HepG2 (cell line): ENCODE measurements around the gene CCDC116. TPM values are rescaled to one million over a fixed set of nuclear protein-coding genes. Genes with fewer than 3 reads are reported as not detected.
A peak's percentile ranks its signal among the peaks of the same experiment; 100 is the strongest.

Source experiments
- ATAC-seq: fragments of 200-7000 bp; cut with Tn5 transposase; 3 replicates; pipeline ENCODE4 v1.9.1; 2020; ENCODE audit warnings: mild to moderate bottlenecking, moderate library complexity
- BruUV-seq: library from RNA; stranded (reverse); fragments of 400-500 nt; replicated peaks from 2 replicates; lab custom pipeline; 2021; lab: Mats Ljungman, UMichigan
- CTCF ChIA-PET: fragments of 300-600 bp; formaldehyde crosslinking; extraction: SDS; loops from one replicate; lab custom pipeline; 2021; ENCODE audit warnings: low total read pairs, inconsistent platforms, low intra/inter-chr PET ratio; lab: Yijun Ruan, JAX
- POLR2A ChIA-PET: fragments of 350-600 bp; sonication (Branson Sonifier 250); formaldehyde crosslinking; loops from one replicate; lab custom pipeline; 2020; ENCODE audit warnings: antibody characterized with exemption, inconsistent platforms; lab: Yijun Ruan, JAX
- DNase-seq: peaks from one replicate; pipeline ENCODE4 v3.0.0-alpha.2; 2015; ENCODE audit warnings: low spot score
- FAIRE-seq: peaks from 3 replicates; lab custom pipeline; 2011; peaks lifted over from hg19 to GRCh38; lab: Jason Lieb, UNC
- H2AFZ ChIP-seq: one replicate; pipeline ENCODE4 v1.6.1; 2011; ENCODE audit warnings: low read length, inconsistent platforms
- H3K27ac ChIP-seq: fragments of 300-600 bp; 3 replicates; pipeline ENCODE4 v1.8.0; 2011; ENCODE audit warnings: mixed run types, mild to moderate bottlenecking, mixed read lengths, low read length, inconsistent platforms; ENCODE audit not compliant: insufficient read depth; ENCODE audit errors: extremely low read length
- H3K27me3 ChIP-seq, 2 experiments: fragments of 200-600 bp in 1 of 2; 2 replicates in 1 of 2; 3 replicates in 1 of 2; pipeline versions ENCODE4 v1.6.0 to v1.8.0; 2011; ENCODE audit warnings: low read length in 2 of 2, mild to moderate bottlenecking in 2 of 2, moderate library complexity in 2 of 2, inconsistent platforms in 1 of 2; ENCODE audit not compliant: insufficient read depth in 2 of 2, control insufficient read depth in 1 of 2
- H3K36me3 ChIP-seq, 2 experiments: fragments of 200-600 bp in 1 of 2; replicated peaks in 1 of 2; 2 replicates in 1 of 2; 3 replicates in 1 of 2; pipeline versions ENCODE4 v1.5.1 to v1.8.0; 2011; ENCODE audit warnings: low read length in 2 of 2, inconsistent platforms in 1 of 2; ENCODE audit not compliant: insufficient read depth in 2 of 2, control insufficient read depth in 1 of 2
- H3K4me1 ChIP-seq: 2 replicates; pipeline ENCODE4 v1.5.1; 2012; ENCODE audit warnings: low read length, inconsistent platforms; ENCODE audit not compliant: insufficient read depth
- H3K4me2 ChIP-seq: 2 replicates; pipeline ENCODE4 v1.6.0; 2011; ENCODE audit warnings: low read depth, low read length, inconsistent platforms
- H3K4me3 ChIP-seq, 3 experiments: fragments of 200-600 bp in 1 of 3; sonication (generic), shearing (Covaris generic) in 1 of 3; replicated peaks in 1 of 3; 2 replicates each; pipeline ENCODE4 v1.5.1; 2011 to 2016; ENCODE audit warnings: low read length in 3 of 3, inconsistent platforms in 2 of 3, low read depth in 2 of 3, mild to moderate bottlenecking in 2 of 3, control low read depth in 1 of 3, mixed read lengths in 1 of 3; ENCODE audit not compliant: insufficient read depth in 1 of 3
- H3K79me2 ChIP-seq: one replicate; pipeline ENCODE4 v1.6.1; 2011; ENCODE audit warnings: low read length, inconsistent platforms; ENCODE audit not compliant: insufficient read depth
- H3K9ac ChIP-seq: 2 replicates; pipeline ENCODE4 v1.6.0; 2011; ENCODE audit warnings: mild to moderate bottlenecking, low read depth, low read length, inconsistent platforms; ENCODE audit not compliant: insufficient read depth
- H3K9me3 ChIP-seq: 2 replicates; pipeline ENCODE4 v1.5.1; 2012; ENCODE audit warnings: mild to moderate bottlenecking, low read length
- H4K20me1 ChIP-seq: 2 replicates; pipeline ENCODE4 v1.6.0; 2011; ENCODE audit warnings: inconsistent platforms, mild to moderate bottlenecking, low read length, moderate library complexity; ENCODE audit not compliant: insufficient read depth
- CREB1 ChIP-seq, 2 experiments: fragments of 450-650 bp in 1 of 2; IDR thresholded peaks; 2 replicates each; pipeline ENCODE4 v1.6.1; 2016 to 2017; ENCODE audit warnings: control low read depth in 1 of 2, mild to moderate bottlenecking in 1 of 2, missing compliant biosample characterization in 1 of 2, missing genetic modification characterization in 1 of 2
- ZBTB26 ChIP-seq: IDR thresholded peaks from 2 replicates; pipeline ENCODE4 v1.6.1; 2016; ENCODE audit warnings: missing compliant biosample characterization, missing genetic modification reagents, borderline replicate concordance
- ZNF768 ChIP-seq: sonication (generic); formaldehyde crosslinking; IDR thresholded peaks from 2 replicates; pipeline ENCODE4 v1.4.0; 2020; ENCODE audit warnings: missing genetic modification reagents
- ZNF891 ChIP-seq: sonication (generic); formaldehyde crosslinking; IDR thresholded peaks from 2 replicates; pipeline ENCODE4 v1.5.0; 2020; ENCODE audit warnings: mild to moderate bottlenecking, missing genetic modification reagents
- WGBS: methylation state at CpG from one replicate; pipeline ENCODE4 v1.1.6; 2017; ENCODE audit warnings: low lambda C conversion rate; 5-methylcytosine and 5-hydroxymethylcytosine counted together
- in situ Hi-C: cut with HindIII; loops from 2 replicates; pipeline ENCODE4 v1.10.0; 2017; ENCODE audit warnings: low pct_unique_long_range_greater_than_20kb; ENCODE audit not compliant: extremely low pct_ligation_motif_present
- intact Hi-C: fragments of 100-400 bp; cut with micrococcal nuclease; formaldehyde crosslinking; loops from one replicate; pipeline ENCODE4 v1.10.0; 2022; ENCODE audit not compliant: unreplicated experiment
- polyA plus RNA-seq, 8 experiments: library from polyadenylated mRNA; depleted of rRNA in 3 of 8; stranded (reverse) in 7 of 8; unstranded in 1 of 8; fragments of >200 nt; fragmentation: Illumina TruSeq in 4 of 8; extraction: Trizol in 4 of 8; gene quantifications; 2 replicates each; pipeline versions ENCODE4 v1.2.1 to v1.2.3, GENCODE V29; 2011 to 2016; ENCODE audit warnings: low read depth in 4 of 8, missing spikeins in 1 of 8, mixed read lengths in 1 of 8; ENCODE audit not compliant: insufficient read depth in 1 of 8
- total RNA-seq, 5 experiments: library from RNA; depleted of rRNA; stranded (reverse); fragments of >200 nt; fragmentation: Illumina TruSeq; extraction: Trizol; gene quantifications; 2 replicates each; pipeline ENCODE4 v1.2.3, GENCODE V29; 2016; ENCODE audit warnings: low read depth in 1 of 5

The CCDC116 gene
- total and polyA plus RNA-seq, 2 of the 13 experiments (the other 11 are each of a cell fraction or from before 2014, with no cell fraction given): 0.15 to 0.33 TPM

- ChIA-PET CTCF (no interaction called here), POLR2A (no interaction called here)
- H3K4me1 ChIP-seq: peaks cover 65% of the 10 kb centered on the region
- 46% methylated on average over 11 of the region's 15 CpGs for WGBS
- no TSS peak for BruUV-seq
- intact Hi-C loops: no loop called here
- in situ Hi-C loops: no loop called here
- H3K9me3 ChIP-seq: no peaks in the 10 kb centered on the region
- H3K4me3 ChIP-seq: peak overlapping the region in 1 of 3 experiments; percentile 4; a peak in 1 of 6 replicates
- H4K20me1 ChIP-seq: no peaks in the 10 kb centered on the region
- no peak overlapping the region for H2AFZ ChIP-seq
- TF ChIP-seq ZBTB26 (CRISPR knock-in tag) (no peak), ZNF891 (peak; percentile 15; the same call in 1 of the 2 replicates)
- H3K27me3 ChIP-seq: peaks cover 0 to 4% of the 10 kb centered on the region in 2 experiments; a peak in 2 of 5 replicates
- H3K4me2 ChIP-seq: peak overlapping the region; percentile 29; the same call in 1 of the 2 replicates
- H3K79me2 ChIP-seq: no peaks in the 10 kb centered on the region
- no peak overlapping the region for H3K9ac ChIP-seq
- ATAC-seq: no peak
- no peak overlapping the region for H3K27ac ChIP-seq
- no peak for FAIRE-seq
- no peak for DNase-seq
- H3K36me3 ChIP-seq: no peaks in the 10 kb centered on the region
These were observed 3.4 kb downstream of the CCDC116 start for GRCh38 chr22:21635771-21636510.

- intact Hi-C loops: no loop called here
- CTCF ChIA-PET: no interaction called here
These were observed 4.2 kb downstream of the CCDC116 start for GRCh38 chr22:21636629-21637218.

More at GRCh38 chr22:21636629-21637218, 4.2 kb downstream of the CCDC116 start:
- H3K9ac ChIP-seq: no peak overlapping the region
- H3K9me3 ChIP-seq: no peaks in the 10 kb centered on the region
- TF ChIP-seq ZNF768 (CRISPR knock-in tag) (peak; percentile 89; the same call in 1 of the 2 replicates), CREB1 (IDR thresholded peaks at IDR 0.05) (no peak), CREB1 (CRISPR knock-in tag; IDR thresholded peaks at IDR 0.05) (no peak)
- 51% methylated on average over 11 of the region's 17 CpGs for WGBS
- no TSS peak for BruUV-seq
- POLR2A ChIA-PET: no interaction called here
- H3K79me2 ChIP-seq: no peaks in the 10 kb centered on the region
- in situ Hi-C loops: no loop called here
- H3K36me3 ChIP-seq: no peaks in the 10 kb centered on the region
- H3K4me1 ChIP-seq: peaks cover 73% of the 10 kb centered on the region
- ATAC-seq: no peak
- H3K4me2 ChIP-seq: peak overlapping the region; percentile 29
- peaks cover 0 to 4% of the 10 kb centered on the region in 2 experiments; a peak in 2 of 5 replicates for H3K27me3 ChIP-seq
- no peak overlapping the region for H3K4me3 ChIP-seq
- no peak overlapping the region for H3K27ac ChIP-seq
- no peak for DNase-seq
- H2AFZ ChIP-seq: no peak overlapping the region
- no peaks in the 10 kb centered on the region for H4K20me1 ChIP-seq
- FAIRE-seq: no peak
